Caco-2 (cell line): ENCODE results near the gene KMT2D. TPM values are rescaled to one million over a fixed set of nuclear protein-coding genes. Genes with fewer than 3 reads are reported as not detected.

Source experiments
- BruUV-seq: library from RNA; stranded (reverse); fragments of 400-500 nt; replicated peaks from 2 replicates; lab custom pipeline; 2021; lab: Mats Ljungman, UMichigan
- CTCF ChIA-PET: fragments of 300-600 bp; sonication (Branson Sonifier 250); formaldehyde crosslinking; loops from one replicate; lab custom pipeline; 2022; ENCODE audit warnings: antibody characterized with exemption; lab: Charles Lee
- POLR2A ChIA-PET: fragments of 300-600 bp; sonication (Branson Sonifier 250); formaldehyde crosslinking; loops from one replicate; lab custom pipeline; 2022; ENCODE audit warnings: antibody characterized with exemption; lab: Charles Lee
- DNase-seq, 2 experiments: peaks; one replicate each; pipeline versions ENCODE4 v3.0.0 to v3.0.0-alpha.2; 2020 to 2022
- H3K27me3 ChIP-seq: replicated peaks from 2 replicates; pipeline ENCODE4 v1.6.0; 2011; ENCODE audit warnings: low read length; ENCODE audit not compliant: control insufficient read depth, insufficient read depth
- H3K36me3 ChIP-seq: 2 replicates; pipeline ENCODE4 v1.5.1; 2011; ENCODE audit warnings: low read length; ENCODE audit not compliant: control insufficient read depth, insufficient read depth
- H3K4me1 ChIP-seq: fragments of 250-450 bp; sonication (Bioruptor Pico); 2 replicates; pipeline ENCODE4 v1.5.1; 2020; ENCODE audit warnings: mild to moderate bottlenecking
- H3K4me3 ChIP-seq: 2 replicates; pipeline ENCODE4 v1.5.1; 2011; ENCODE audit warnings: low read depth, mild to moderate bottlenecking, control low read depth, low read length
- H3K9me3 ChIP-seq: fragments of 250-450 bp; sonication (Bioruptor Pico); 2 replicates; pipeline ENCODE4 v1.5.1; 2020; ENCODE audit warnings: mild to moderate bottlenecking, moderate library complexity
- H3K27ac Mint-ChIP-seq: one replicate; pipeline ENCODE4 v1.8.0; 2022; ENCODE audit warnings: mixed read lengths; ENCODE audit not compliant: unreplicated experiment
- H3K27me3 Mint-ChIP-seq: one replicate; pipeline ENCODE4 v1.8.0; 2022; ENCODE audit warnings: mixed read lengths; ENCODE audit not compliant: insufficient read depth, unreplicated experiment
- H3K36me3 Mint-ChIP-seq: one replicate; pipeline ENCODE4 v1.8.0; 2022; ENCODE audit warnings: mild to moderate bottlenecking, mixed read lengths; ENCODE audit not compliant: insufficient read depth, unreplicated experiment
- H3K4me1 Mint-ChIP-seq: one replicate; pipeline ENCODE4 v1.8.0; 2022; ENCODE audit warnings: low read depth, mixed read lengths; ENCODE audit not compliant: unreplicated experiment
- H3K4me3 Mint-ChIP-seq: one replicate; pipeline ENCODE4 v1.8.0; 2022; ENCODE audit warnings: mild to moderate bottlenecking, moderate library complexity, mixed read lengths; ENCODE audit not compliant: unreplicated experiment
- H3K9me3 Mint-ChIP-seq: one replicate; pipeline ENCODE4 v1.8.0; 2022; ENCODE audit warnings: mixed read lengths; ENCODE audit not compliant: unreplicated experiment
- intact Hi-C: fragments of 100-400 bp; cut with micrococcal nuclease; formaldehyde crosslinking; loops from one replicate; pipeline ENCODE4 v1.10.0; 2022; ENCODE audit not compliant: unreplicated experiment
- total RNA-seq: library from RNA; stranded (reverse); gene quantifications from 2 replicates; pipeline ENCODE4 v1.2.3, GENCODE V29; 2022
- TF ChIP-seq, protein P1 (sequence below), 2 experiments: fragments of 200-600 bp in 1 of 2; IDR thresholded peaks; 1 replicate in 1 of 2; 2 replicates in 1 of 2; pipeline versions ENCODE4 v1.5.1 to v1.8.0; 2011 to 2022; ENCODE audit warnings: antibody characterized with exemption in 1 of 2, control low read depth in 1 of 2, inconsistent platforms in 1 of 2, low read depth in 1 of 2, low read length in 1 of 2, mild to moderate bottlenecking in 1 of 2, moderate library complexity in 1 of 2; ENCODE audit not compliant: insufficient read depth in 1 of 2, severe bottlenecking in 1 of 2, unreplicated experiment in 1 of 2

Gene KMT2D
- total RNA-seq, 1 experiment from 2014 or later, result 139 TPM

DNA sequence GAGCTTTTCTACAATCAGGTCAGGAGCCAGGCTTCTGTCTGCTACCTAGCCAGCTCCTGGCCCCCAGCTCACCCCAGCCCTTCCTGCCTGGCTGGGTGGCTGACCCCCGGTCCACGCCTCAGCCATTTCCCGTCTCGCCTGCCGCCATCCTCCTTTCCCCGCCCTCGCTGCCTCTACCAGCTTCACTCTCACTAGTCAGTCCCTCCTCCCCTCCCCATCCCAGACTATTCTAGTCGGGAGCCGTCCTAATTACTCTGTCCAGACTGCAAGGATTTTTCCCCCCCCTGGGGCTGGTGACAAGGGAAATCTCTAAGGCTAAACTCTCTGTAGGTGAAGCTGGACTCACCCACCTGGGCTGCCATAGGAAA, 33.2 kb upstream of the KMT2D start:
- H3K4me3 ChIP-seq, result no peak overlapping the region
- TF ChIP-seq, protein P1, sequence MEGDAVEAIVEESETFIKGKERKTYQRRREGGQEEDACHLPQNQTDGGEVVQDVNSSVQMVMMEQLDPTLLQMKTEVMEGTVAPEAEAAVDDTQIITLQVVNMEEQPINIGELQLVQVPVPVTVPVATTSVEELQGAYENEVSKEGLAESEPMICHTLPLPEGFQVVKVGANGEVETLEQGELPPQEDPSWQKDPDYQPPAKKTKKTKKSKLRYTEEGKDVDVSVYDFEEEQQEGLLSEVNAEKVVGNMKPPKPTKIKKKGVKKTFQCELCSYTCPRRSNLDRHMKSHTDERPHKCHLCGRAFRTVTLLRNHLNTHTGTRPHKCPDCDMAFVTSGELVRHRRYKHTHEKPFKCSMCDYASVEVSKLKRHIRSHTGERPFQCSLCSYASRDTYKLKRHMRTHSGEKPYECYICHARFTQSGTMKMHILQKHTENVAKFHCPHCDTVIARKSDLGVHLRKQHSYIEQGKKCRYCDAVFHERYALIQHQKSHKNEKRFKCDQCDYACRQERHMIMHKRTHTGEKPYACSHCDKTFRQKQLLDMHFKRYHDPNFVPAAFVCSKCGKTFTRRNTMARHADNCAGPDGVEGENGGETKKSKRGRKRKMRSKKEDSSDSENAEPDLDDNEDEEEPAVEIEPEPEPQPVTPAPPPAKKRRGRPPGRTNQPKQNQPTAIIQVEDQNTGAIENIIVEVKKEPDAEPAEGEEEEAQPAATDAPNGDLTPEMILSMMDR (IDR thresholded peaks at IDR 0.05; ENCODE audit: insufficient read depth in 1 of 2, low read depth in 1 of 2, low read length in 1 of 2, severe bottlenecking in 1 of 2, unreplicated experiment in 1 of 2), result no peak
- Mint-ChIP-seq H3K36me3 (peaks cover 25% of the 10 kb centered on the region), H3K9me3 (no peaks in the 10 kb centered on the region), H3K27ac (no peak overlapping the region), H3K4me3 (peak overlapping the region; percentile 40), H3K4me1 (peaks cover 7% of the 10 kb centered on the region), H3K27me3 (peaks cover 27% of the 10 kb centered on the region)
- peaks cover 17% of the 10 kb centered on the region; the same call in 1 of the 2 replicates for H3K27me3 ChIP-seq
- no peak for DNase-seq
- POLR2A ChIA-PET, result no interaction called here
- peaks cover 11% of the 10 kb centered on the region for H3K4me1 ChIP-seq
- BruUV-seq, result no TSS peak
- no peaks in the 10 kb centered on the region for H3K9me3 ChIP-seq
- intact Hi-C loops, result loop anchor here (1.0 to 2.0 kb wide), 2 partner anchors 17 to 29 kb away; partner anchors contain the start of gene LMBR1L
- H3K36me3 ChIP-seq, result no peaks in the 10 kb centered on the region
- CTCF ChIA-PET, result interaction anchor here (0.6 to 4.9 kb wide), 4 partner anchors 16 to 30 kb away, joined by 3 to 40 read pairs (median 4); partner anchors contain the start of gene LMBR1L

DNA sequence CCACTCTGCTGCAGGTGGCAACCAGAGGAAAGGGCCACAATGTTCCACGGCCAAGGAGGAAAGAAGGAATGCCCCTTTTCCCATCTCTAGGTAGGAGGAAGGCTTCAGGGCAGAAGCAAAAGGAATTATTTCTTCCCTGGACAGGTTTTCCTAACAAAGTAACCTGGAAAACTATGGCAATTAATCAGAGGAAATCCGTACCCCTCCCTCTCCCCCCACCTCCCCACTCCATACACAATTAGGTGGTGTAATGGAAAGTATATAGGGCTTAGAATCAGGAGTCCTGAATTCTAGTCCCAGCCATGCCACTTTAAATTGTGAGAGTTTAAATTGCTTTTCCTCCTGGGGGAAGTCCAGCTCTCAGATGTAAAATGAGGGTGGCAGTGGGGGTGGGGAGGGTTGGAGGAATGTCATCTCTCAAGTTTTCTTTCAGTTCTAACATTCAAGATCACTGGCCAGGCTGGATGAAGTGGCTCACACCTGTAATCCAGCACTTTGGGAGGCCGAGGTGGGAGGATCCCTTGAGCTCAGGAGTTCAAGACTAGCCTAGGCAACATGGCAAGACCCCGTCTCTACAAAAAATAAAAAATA, 32.3 kb upstream of the KMT2D start:
- no peak overlapping the region for H3K4me3 Mint-ChIP-seq

More for the DNA sequence above, 32.3 kb upstream of the KMT2D start:
- Mint-ChIP-seq H3K27me3 (peaks cover 27% of the 10 kb centered on the region), H3K4me1 (peaks cover 7% of the 10 kb centered on the region), H3K9me3 (no peaks in the 10 kb centered on the region), H3K27ac (no peak overlapping the region), H3K36me3 (peaks cover 19% of the 10 kb centered on the region)
- TF ChIP-seq, protein P1 (IDR thresholded peaks at IDR 0.05; ENCODE audit: insufficient read depth in 1 of 2, low read depth in 1 of 2, low read length in 1 of 2, severe bottlenecking in 1 of 2, unreplicated experiment in 1 of 2), result no peak
- H3K4me1 ChIP-seq, result peaks cover 11% of the 10 kb centered on the region
- no peaks in the 10 kb centered on the region for H3K36me3 ChIP-seq
- POLR2A ChIA-PET, result interaction anchor here (0.6 kb wide), 1 partner anchor 172 kb away, joined by 3 read pairs; no protein-coding TSS in a partner anchor
- H3K4me3 ChIP-seq, result no peak overlapping the region
- CTCF ChIA-PET, result interaction anchor here (0.6 to 4.9 kb wide), 10 partner anchors 7 to 150 kb away, joined by 3 to 40 read pairs (median 4); partner anchors contain the start of genes DDN, LMBR1L and RHEBL1
- no peak for DNase-seq
- H3K27me3 ChIP-seq, result peaks cover 17% of the 10 kb centered on the region; the same call in 1 of the 2 replicates
- no peaks in the 10 kb centered on the region for H3K9me3 ChIP-seq
- intact Hi-C loops, result loop anchor here (1.0 kb wide), 1 partner anchor 28 kb away; no protein-coding TSS in a partner anchor
- no TSS peak for BruUV-seq
